Measurements from ENCODE around the gene PALB2. TPM values are rescaled to one million over a fixed set of nuclear protein-coding genes. Genes with fewer than 3 reads are reported as not detected.

The PALB2 gene
- total and polyA plus RNA-seq, 10 of the 15 experiments (the other 5 are each of a cell fraction or from before 2014, with no cell fraction given) = 9.2 to 24.6 (median 17.6) TPM

DNA sequence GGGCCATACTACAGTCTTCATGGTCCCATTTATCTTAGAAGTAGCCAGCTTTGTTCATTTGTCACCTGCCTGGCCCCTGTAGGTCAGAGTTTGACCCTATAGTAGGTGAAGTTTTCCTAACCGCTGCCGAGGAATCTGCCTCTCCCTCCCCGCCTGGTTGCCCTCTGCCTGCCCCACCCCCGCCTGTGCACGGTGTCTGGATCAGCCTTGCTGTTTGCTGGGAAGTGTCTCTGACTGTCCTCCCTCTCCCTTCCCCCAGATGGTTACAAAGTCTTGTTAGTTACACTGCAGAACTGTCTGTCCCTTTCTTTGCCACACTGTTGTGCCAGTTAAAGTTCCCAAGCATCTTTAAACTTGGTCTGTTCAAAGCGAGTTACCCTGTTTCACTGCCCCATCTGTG lies 77.9 kb downstream of the PALB2 start:
- no TSS peak for BruUV-seq (replicated peaks)

DNA sequence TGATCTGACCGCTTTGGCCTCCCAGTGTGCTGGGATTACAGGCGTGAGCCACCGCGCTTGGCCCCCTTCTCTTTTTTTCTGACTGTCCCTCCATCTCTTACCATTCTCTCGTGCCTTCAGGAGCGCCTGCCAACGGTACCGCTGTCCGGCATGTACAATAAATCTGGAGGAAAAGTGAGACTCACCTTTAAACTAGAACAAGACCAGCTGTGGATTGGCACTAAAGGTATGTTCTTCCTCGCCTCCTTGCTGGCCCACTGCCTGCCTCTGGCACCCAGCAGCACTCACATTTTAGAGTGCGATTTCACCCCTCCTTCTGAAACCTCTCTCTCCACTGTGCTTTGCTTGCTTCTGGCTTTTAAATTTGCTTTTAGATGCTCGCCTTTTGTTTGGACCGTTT lies 78.6 kb downstream of the PALB2 start:
- in situ Hi-C loops (cut with MboI) = no loop called here
- POLR2A ChIA-PET = no interaction called here
- TF ChIP-seq HDAC6 (IDR thresholded peaks at IDR 0.05; ENCODE audit: unreplicated experiment) = no peak
- no peak for TF ChIP-seq TCF3 (IDR thresholded peaks at IDR 0.05; ENCODE audit: borderline replicate concordance, insufficient read depth, low read depth, low read length)
- TF ChIP-seq CTCF (IDR thresholded peaks at IDR 0.05 in 2 of 3, conservative IDR thresholded peaks at IDR 0.05 in 1 of 3; ENCODE audit: control insufficient read depth in 2 of 3, extremely low read depth in 1 of 3, insufficient read depth in 1 of 3, low read depth in 3 of 3, low read length in 3 of 3) = no peak
- TF ChIP-seq, protein P1, sequence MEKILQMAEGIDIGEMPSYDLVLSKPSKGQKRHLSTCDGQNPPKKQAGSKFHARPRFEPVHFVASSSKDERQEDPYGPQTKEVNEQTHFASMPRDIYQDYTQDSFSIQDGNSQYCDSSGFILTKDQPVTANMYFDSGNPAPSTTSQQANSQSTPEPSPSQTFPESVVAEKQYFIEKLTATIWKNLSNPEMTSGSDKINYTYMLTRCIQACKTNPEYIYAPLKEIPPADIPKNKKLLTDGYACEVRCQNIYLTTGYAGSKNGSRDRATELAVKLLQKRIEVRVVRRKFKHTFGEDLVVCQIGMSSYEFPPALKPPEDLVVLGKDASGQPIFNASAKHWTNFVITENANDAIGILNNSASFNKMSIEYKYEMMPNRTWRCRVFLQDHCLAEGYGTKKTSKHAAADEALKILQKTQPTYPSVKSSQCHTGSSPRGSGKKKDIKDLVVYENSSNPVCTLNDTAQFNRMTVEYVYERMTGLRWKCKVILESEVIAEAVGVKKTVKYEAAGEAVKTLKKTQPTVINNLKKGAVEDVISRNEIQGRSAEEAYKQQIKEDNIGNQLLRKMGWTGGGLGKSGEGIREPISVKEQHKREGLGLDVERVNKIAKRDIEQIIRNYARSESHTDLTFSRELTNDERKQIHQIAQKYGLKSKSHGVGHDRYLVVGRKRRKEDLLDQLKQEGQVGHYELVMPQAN (conservative IDR thresholded peaks at IDR 0.05) = no peak
- TF ChIP-seq YBX1 (IDR thresholded peaks at IDR 0.05) = no peak
- no peak for TF ChIP-seq TCF12 (IDR thresholded peaks at IDR 0.05; ENCODE audit: low read depth, low read length)
- no peak for TF ChIP-seq BCL3 (IDR thresholded peaks at IDR 0.05; ENCODE audit: borderline replicate concordance, insufficient read depth, low read depth, low read length, poor library complexity, severe bottlenecking)
- no peak for TF ChIP-seq ETV6 (conservative IDR thresholded peaks at IDR 0.05 in 1 of 2, IDR thresholded peaks at IDR 0.05 in 1 of 2; ENCODE audit: borderline replicate concordance in 1 of 2, low read depth in 1 of 2)
- no peak for TF ChIP-seq POLR2AphosphoS5 (IDR thresholded peaks at IDR 0.05; ENCODE audit: low read length)
- TF ChIP-seq RAD51 (IDR thresholded peaks at IDR 0.05) = no peak
- TF ChIP-seq POU2F2 (IDR thresholded peaks at IDR 0.05; ENCODE audit: borderline replicate concordance, low read depth, low read length) = no peak
- TF ChIP-seq TARDBP (IDR thresholded peaks at IDR 0.05; ENCODE audit: borderline replicate concordance) = no peak

More for the DNA sequence above, 77.9 kb downstream of the PALB2 start:
- H3K79me2 ChIP-seq (ENCODE audit: control insufficient read depth, insufficient read depth, low read length) = peaks cover 20% of the 10 kb centered on the region
- intact Hi-C loops (cut with micrococcal nuclease; ENCODE audit: unreplicated experiment) = no loop called here
- no peaks in the 10 kb centered on the region for H3K4me1 ChIP-seq (ENCODE audit: control insufficient read depth, insufficient read depth, low read length)
- POLR2A ChIA-PET = no interaction called here
- CTCF ChIA-PET = no interaction called here
- H3K27me3 ChIP-seq (replicated peaks in 1 of 2; ENCODE audit: control insufficient read depth in 2 of 2, insufficient read depth in 2 of 2, low read length in 1 of 2) = no peaks in the 10 kb centered on the region
- no peak overlapping the region for H2AFZ ChIP-seq (ENCODE audit: control insufficient read depth, low read depth, low read length)
- in situ Hi-C loops (cut with MboI) = no loop called here
- FAIRE-seq (no peak), ATAC-seq (no peak), DNase-seq (ENCODE audit: low read depth, low spot score) (no peak)
- no peak for TF ChIP-seq SIX5 (IDR thresholded peaks at IDR 0.05; ENCODE audit: low read depth, low read length, severe bottlenecking)
- WGBS (ENCODE audit: insufficient coverage, insufficient replicate concordance, low lambda C conversion rate, missing lambda C conversion rate) = 96% methylated on average over 4 of the region's 6 CpGs
- H3K9ac ChIP-seq (ENCODE audit: control insufficient read depth, insufficient read depth, low read length) = no peak overlapping the region
- H3K9me3 ChIP-seq (replicated peaks; ENCODE audit: control insufficient read depth, insufficient read depth, low read length) = no peaks in the 10 kb centered on the region
- RAD21 ChIA-PET (ENCODE audit: unreplicated experiment) = no interaction called here
- peaks cover 4 to 41% of the 10 kb centered on the region in 2 experiments for H3K36me3 ChIP-seq (ENCODE audit: control insufficient read depth in 2 of 2, insufficient read depth in 2 of 2, low read length in 1 of 2)
- H3K4me2 ChIP-seq (ENCODE audit: control insufficient read depth, insufficient read depth) = no peak overlapping the region
- no peak overlapping the region for H3K27ac ChIP-seq (ENCODE audit: control insufficient read depth, insufficient read depth)
- no peak overlapping the region for H3K4me3 ChIP-seq
- SMC1A ChIA-PET (ENCODE audit: uncharacterized antibody, unreplicated experiment) = interaction anchor here (0.6 kb wide), 1 partner anchor 71 kb away, joined by 3 read pairs; no protein-coding TSS in a partner anchor
- no peaks in the 10 kb centered on the region for H4K20me1 ChIP-seq (ENCODE audit: control insufficient read depth, insufficient read depth)

More for the DNA sequence above, 78.6 kb downstream of the PALB2 start:
- ChIA-PET RAD21 (ENCODE audit: unreplicated experiment) (no interaction called here), CTCF (no interaction called here), SMC1A (ENCODE audit: uncharacterized antibody, unreplicated experiment) (no interaction called here)
- peaks cover 25% of the 10 kb centered on the region for H3K79me2 ChIP-seq (ENCODE audit: control insufficient read depth, insufficient read depth, low read length)
- WGBS (ENCODE audit: insufficient coverage, insufficient replicate concordance, low lambda C conversion rate, missing lambda C conversion rate) = 98% methylated on average over 13 of the region's 13 CpGs
- H4K20me1 ChIP-seq (ENCODE audit: control insufficient read depth, insufficient read depth) = no peaks in the 10 kb centered on the region
- no peak for DNase-seq (ENCODE audit: low read depth, low spot score)
- peaks cover 4 to 37% of the 10 kb centered on the region in 2 experiments for H3K36me3 ChIP-seq (ENCODE audit: control insufficient read depth in 2 of 2, insufficient read depth in 2 of 2, low read length in 1 of 2)
- H3K27ac ChIP-seq (ENCODE audit: control insufficient read depth, insufficient read depth) = no peak overlapping the region
- no peaks in the 10 kb centered on the region for H3K4me1 ChIP-seq (ENCODE audit: control insufficient read depth, insufficient read depth, low read length)
- H3K9me3 ChIP-seq (replicated peaks; ENCODE audit: control insufficient read depth, insufficient read depth, low read length) = no peaks in the 10 kb centered on the region
- intact Hi-C loops (cut with micrococcal nuclease; ENCODE audit: unreplicated experiment) = no loop called here
- ATAC-seq = no peak
- no TSS peak for BruUV-seq (replicated peaks)
- H3K27me3 ChIP-seq (replicated peaks in 1 of 2; ENCODE audit: control insufficient read depth in 2 of 2, insufficient read depth in 2 of 2, low read length in 1 of 2) = no peaks in the 10 kb centered on the region
- H3K4me2 ChIP-seq (ENCODE audit: control insufficient read depth, insufficient read depth) = no peak overlapping the region
- no peak for FAIRE-seq
- H2AFZ ChIP-seq (ENCODE audit: control insufficient read depth, low read depth, low read length) = no peak overlapping the region
- no peak overlapping the region for H3K4me3 ChIP-seq
- H3K9ac ChIP-seq (ENCODE audit: control insufficient read depth, insufficient read depth, low read length) = no peak overlapping the region
